Activated T-cell treated with anti-CD3 and anti-CD28 coated beads for 24 hours (primary cell): ENCODE data around the gene USF2.
A peak's percentile ranks its signal among the peaks of the same experiment; 100 is the strongest.

Experiments
- DNase-seq: peaks from one replicate; pipeline ENCODE4 v3.0.0-alpha.2; 2020; ENCODE audit warnings: low read depth

USF2 gene

DNA sequence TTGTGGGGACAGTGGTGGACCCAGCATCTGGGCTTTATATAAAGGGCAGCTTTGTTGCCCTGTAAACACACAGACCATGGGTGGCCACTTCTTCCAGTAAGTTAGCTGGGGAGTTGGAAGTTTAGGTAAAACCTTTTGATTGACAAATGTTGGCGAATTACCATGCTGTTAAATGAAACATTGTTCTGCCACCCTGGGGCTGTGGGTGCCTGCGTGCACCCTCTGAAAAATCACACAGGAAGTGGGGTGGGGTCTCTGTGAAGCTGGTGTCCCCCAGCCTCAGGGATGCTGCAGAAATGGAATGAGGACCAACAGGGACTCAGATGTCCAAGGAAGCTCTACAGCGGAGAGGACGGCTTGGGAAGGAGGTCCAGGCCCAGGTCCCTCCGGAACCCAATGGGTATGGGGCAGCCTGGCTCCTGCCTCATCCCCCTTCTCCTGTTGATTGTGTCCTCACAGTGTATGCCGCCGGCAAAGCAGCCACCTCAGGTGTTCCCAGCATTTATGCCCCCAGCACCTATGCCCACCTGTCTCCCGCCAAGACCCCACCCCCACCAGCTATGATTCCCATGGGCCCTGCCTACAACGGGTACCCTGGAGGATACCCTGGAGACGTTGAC is 2.8 kb upstream of the USF2 start:
- DNase-seq = no peak

DNA sequence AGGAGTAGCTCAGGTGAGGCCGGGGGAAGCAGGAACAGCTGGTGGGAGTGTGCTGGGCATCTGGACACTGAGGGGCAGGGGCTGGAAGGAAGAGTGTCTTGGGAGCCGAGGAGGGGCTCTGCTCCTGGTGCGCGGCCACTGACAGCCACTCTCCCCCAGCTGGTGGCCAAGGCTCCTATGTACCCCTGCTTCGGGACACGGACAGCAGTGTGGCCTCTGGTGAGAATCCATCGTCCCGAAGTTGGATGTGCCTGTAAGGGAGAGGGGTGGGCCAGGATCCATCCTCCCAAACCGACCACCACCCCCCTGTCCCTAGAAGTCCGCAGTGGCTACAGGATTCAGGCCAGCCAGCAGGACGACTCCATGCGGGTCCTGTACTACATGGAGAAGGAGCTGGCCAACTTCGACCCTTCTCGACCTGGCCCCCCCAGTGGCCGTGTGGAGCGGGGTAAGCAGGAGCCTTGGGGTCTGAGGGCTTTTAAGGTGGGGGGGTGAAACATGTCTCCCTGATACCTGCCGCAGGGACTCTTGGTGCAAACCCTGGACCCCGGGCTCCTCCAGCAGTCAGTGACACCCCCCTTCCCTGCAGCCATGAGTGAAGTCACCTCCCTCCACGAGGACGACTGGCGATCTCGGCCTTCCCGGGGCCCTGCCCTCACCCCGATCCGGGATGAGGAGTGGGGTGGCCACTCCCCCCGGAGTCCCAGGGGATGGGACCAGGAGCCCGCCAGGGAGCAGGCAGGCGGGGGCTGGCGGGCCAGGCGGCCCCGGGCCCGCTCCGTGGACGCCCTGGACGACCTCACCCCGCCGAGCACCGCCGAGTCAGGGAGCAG is 2.0 kb upstream of the USF2 start:
- DNase-seq = no peak

DNA sequence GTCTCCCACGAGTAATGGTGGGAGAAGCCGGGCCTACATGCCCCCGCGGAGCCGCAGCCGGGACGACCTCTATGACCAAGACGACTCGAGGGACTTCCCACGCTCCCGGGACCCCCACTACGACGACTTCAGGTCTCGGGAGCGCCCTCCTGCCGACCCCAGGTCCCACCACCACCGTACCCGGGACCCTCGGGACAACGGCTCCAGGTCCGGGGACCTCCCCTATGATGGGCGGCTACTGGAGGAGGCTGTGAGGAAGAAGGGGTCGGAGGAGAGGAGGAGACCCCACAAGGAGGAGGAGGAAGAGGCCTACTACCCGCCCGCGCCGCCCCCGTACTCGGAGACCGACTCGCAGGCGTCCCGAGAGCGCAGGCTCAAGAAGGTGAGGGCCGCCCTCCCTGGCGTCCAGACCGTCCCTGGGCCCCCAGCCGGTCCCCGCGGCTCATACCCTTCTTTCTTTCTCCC is 1.4 kb upstream of the USF2 start:
- peak; percentile 28 for DNase-seq

DNA sequence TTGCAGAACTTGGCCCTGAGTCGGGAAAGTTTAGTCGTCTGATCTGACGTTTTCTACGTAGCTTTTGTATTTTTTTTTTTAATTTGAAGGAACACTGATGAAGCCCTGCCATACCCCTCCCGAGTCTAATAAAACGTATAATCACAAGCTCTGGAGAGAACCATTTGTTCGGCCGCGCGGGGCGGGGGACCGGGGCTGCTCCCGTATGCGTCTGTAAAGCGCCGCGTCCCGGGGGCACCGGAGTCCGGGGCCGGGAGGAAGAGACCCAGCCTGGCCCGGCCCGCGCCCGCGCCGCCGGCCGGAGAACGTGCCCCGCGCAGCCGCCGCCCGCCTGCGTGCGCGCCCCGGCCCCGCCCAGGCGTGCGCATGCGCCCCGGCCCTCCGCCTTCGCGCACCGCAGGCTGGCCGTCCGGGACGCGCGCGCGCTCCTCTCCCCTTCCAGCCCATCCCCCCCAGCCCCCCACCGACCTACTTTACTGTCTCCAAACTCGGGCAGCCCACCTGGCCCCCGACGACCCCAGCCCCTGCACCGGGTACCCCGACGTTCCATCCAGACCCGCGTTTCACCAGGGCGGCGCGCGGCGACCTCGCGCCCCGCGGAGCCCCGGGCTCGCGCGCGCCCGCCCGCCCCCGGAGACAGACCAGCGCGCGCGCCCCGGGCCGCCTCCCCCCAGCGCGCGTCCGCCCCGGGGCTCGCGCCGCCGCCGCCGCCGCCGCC is 785 bp upstream of the USF2 start:
- peak; percentile 66 for DNase-seq

GRCh38 chr19:35269438-35270117 is 816 bp downstream of the USF2 start:
- peak; percentile 63 for DNase-seq

DNA sequence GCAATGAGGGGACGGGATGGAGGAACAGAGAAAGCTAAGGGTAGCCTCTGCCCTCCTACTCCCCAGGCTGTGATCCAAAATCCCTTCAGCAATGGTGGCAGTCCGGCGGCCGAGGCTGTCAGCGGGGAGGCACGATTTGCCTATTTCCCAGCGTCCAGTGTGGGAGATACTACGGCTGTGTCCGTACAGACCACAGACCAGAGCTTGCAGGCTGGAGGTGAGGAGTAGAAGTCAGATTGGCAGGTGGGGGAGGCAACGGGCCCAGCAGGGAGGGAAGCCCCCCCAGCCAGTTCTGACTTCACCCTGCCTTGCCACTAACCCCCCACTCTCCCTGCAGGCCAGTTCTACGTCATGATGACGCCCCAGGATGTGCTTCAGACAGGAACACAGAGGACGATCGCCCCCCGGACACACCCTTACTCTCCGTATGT is 1.6 kb downstream of the USF2 start:
- DNase-seq = no peak

DNA sequence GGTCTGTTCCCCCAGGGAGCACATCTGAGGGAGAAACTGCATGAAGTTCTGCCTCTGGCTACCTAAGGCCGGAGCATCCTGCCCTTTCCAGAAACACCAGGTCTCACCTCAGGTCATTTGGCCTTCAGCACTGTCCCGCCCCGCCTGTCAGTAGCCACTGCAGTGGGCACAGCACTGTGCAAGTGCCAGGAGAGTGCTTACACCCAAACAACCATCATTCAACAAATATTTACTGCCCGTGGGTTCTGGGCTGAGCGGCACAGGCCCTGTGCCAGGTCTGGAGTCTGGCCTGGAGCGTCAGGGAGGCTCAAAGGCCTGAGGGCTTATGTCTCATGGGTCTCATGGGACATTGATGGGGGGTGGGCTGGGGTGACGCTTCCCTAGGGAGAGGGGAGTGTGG is 2.8 kb downstream of the USF2 start:
- DNase-seq = no peak

GRCh38 chr19:35272122-35272719 is 3.5 kb downstream of the USF2 start:
- DNase-seq = no peak

DNA sequence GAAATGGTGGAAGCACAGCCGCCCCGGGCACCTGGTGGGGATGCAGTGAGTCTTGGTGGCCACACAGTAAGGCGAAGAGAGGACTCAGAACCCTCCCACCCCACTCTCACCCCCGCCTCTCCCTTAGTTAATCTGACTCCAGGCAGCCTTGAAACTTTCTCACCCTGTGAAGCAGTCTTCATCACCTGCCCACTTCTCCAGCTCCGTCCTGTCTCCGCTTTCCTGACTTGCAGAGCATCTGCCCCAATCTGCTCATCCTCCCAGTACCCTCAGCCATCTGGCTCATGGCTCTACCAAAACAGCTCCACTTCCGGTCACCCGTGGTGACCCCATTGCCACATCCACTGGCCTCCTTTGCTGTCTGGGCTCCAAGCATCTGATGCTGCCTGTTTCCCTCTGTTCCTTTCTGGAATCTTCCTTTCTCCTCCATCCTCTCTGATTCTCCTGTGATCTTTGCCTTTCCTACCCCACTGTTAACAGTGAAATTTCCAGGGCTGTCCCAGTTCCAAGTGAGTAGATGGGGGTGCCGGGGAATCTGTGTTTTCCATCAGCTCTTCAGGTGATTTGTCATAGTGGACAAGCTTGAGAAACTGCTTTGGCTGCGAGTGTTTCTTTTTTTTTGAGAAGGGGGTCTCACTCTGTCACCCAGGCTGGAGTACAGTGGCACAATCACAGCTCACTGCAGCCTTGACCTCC is 4.3 kb downstream of the USF2 start:
- DNase-seq = no peak

DNA sequence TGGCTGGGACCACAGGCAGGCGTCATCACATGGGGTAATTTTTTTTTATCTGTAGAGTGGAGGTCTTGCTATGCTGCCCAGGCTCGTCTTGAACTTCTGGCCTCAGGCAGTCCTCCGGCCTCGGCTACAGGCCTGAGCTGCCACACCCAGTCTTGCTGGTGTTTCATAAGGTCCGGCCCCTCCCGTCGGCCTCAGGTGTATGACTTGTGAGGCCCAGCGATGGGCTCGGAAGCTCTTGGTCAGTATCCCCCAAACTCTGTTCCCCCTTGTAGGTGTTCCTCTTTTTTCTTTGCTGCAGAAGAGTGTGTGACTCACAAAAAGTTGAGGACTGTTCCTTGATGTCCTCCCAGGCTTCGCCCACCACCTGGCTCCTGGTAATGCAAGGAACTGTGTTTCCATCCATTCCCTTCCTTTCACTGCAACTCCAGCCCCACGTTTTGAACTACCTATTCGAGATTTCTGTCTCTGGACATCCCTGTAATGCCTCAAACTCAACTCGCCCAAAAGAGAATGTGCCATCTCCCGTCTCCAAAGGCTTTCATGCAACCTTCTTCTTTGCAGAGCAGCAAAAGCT is 5.0 kb downstream of the USF2 start:
- DNase-seq = no peak

- no peak for DNase-seq
Observed at GRCh38 chr19:35274323-35274722, 5.6 kb downstream of the USF2 start.

- DNase-seq = no peak
Observed at GRCh38 chr19:35276706-35277281, 8.0 kb downstream of the USF2 start.

DNA sequence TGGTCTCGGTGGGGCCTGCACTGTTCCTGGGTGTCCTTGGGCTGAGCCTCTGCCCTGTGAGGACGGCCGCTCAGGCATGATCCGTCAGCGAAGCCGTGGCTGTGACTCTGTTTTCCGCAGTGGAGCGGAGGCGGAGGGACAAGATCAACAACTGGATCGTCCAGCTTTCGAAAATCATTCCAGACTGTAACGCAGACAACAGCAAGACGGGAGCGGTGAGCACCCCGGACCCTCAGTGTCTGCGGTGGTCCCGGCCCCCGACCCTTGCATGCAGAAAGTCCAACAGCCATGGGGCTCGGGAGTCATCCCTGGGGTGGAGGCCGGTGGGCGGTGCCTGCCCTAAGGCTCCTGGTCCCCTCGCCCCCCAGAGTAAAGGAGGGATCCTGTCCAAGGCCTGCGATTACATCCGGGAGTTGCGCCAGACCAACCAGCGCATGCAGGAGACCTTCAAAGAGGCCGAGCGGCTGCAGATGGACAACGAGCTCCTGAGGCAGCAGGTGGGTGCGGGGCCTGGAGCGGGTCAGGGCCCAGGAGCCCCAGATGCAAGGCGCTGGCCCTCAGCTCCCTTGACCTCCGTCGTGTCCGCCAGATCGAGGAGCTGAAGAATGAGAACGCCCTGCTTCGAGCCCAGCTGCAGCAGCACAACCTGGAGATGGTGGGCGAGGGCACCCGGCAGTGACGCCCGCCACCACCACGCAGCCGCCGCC is 10.0 kb downstream of the USF2 start:
- no peak for DNase-seq

GRCh38 chr19:35279374-35279773 is 10.6 kb downstream of the USF2 start:
- no peak for DNase-seq

DNA sequence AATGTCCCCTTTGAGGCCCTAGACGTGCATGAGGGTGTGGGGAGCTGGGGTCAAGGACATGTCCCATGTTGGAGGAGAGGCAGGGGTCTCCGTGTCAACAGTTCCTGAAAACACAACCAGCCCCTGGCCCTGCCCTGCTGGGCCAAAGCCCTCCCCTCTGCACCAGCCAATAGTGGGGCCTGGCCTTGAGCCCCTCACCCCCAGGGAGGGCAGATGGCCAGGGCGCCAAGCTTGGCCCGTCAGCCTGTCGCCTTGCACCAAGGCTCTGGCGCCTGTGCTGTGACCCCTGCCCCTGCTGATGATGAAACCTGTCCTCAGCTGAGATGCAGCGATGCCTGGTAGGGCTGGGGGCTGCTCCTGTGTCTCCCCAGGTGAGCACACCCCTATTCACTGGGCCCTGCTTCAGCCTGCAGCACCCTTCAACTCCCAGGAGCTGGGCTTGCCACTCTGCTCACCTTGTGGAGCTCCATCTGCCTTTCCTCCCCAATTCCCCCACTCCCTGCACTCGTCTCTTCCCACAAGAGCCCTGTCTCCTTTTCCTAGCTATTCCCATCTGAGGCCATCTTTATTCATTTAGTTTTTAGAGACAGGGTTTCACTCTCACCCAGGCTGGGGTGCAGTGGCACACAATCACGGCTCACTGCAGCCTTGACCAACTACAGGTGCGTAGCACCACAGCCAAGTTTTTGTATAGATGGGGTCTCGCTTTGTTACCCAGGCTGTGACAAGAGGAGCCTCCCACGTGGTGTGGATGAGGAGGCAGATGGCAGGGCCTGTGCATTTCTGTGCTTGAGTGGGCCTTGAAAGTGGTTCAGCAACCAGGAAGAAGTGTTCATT is 11.4 kb downstream of the USF2 start:
- no peak for DNase-seq

DNA sequence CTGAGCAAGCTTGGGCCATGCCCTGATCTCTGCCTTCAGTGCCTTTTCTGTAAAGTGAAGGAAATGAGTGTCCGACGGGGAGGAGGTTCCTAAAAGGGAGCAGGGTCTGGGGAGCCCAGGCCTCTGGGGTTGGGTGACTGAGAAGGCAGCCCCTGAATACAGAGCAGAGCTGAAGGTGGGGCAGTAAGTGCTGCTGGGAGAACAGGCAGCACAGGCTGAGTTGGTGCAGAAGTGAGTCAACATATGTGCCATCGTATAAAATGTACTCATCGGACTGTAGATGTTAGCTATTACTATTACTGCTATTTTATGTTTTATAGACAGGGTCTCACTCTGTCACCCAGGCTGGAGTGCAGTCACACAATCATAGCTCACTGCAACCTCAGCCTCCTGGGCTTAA is 12.5 kb downstream of the USF2 start:
- DNase-seq = no peak

DNA sequence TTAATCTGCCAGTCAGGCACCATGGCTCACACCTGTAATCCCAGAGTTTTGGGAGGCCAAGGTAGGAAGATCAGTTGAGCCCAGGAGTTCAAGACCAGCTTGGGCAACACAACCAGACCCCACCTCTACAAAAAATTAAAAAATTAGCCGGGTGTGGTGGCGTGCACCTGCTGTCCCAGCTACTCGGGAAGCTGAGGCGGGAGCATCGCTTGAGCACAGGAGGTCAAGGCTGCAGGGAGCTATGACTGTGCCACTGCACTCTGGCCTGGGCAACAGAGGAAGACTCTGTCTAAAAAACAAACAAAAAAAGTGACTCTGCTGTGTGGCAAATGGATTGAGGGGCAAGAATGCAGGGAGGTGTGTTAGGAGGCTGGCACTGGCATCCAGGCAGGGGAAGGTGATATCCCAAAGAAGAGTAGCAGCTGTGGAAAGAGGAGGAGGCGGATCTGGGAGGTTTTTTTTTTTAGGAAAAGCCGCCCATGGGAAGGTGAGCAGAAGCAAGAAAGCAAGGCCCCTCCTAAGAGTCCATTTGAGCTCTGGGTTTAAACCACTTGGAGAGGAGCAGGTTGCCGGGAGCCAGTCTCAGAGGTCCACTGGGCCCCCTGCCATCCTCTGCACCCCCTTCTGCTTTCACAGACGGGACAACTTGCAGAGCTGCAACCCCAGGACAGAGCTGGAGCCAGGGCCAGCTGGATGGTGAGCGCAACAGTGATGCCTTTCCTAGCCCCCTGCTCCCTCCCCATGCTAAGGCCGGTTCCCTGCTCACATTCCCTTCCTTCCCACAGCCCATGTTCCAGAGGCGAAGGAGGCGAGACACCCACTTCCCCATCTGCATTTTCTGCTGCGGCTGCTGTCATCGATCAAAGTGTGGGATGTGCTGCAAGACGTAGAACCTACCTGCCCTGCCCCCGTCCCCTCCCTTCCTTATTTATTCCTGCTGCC is 15.7 kb downstream of the USF2 start:
- no peak for DNase-seq

DNA sequence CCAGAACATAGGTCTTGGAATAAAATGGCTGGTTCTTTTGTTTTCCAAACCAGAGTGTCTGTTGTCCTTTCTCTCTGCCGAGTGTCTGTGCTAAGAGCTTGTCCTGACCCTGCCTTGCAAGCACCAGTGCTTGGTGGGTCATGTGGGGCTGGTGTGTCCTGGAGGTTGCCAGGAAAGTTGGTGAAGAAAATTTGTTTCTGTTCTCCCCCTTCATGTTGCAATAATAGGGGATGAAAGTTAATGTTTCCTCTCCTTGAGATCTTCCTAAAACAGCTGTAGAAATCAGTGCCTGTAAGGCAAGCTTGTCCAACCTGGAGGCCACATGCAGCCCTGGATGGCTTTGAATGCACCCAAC is 16.3 kb downstream of the USF2 start:
- DNase-seq = no peak
